Measurements from ENCODE around the gene EID2. TPM values are rescaled to one million over a fixed set of nuclear protein-coding genes. Genes with fewer than 3 reads are reported as not detected.
A peak's percentile ranks its signal among the peaks of the same experiment; 100 is the strongest.

The EID2 gene
- total RNA-seq, 1 donor from 2014 or later: 6.8 TPM

- H3K27me3 ChIP-seq (ENCODE audit: control insufficient read depth, insufficient read depth, low read length): no peaks in the 10 kb centered on the region
- H3K4me3 ChIP-seq (ENCODE audit: low read depth, low read length): no peak overlapping the region
- H3K36me3 ChIP-seq (ENCODE audit: control insufficient read depth, insufficient read depth, low read length): no peaks in the 10 kb centered on the region
- DNase-seq (ENCODE audit: low read depth) (no peak), FAIRE-seq (no peak)
- TF ChIP-seq, protein P1, sequence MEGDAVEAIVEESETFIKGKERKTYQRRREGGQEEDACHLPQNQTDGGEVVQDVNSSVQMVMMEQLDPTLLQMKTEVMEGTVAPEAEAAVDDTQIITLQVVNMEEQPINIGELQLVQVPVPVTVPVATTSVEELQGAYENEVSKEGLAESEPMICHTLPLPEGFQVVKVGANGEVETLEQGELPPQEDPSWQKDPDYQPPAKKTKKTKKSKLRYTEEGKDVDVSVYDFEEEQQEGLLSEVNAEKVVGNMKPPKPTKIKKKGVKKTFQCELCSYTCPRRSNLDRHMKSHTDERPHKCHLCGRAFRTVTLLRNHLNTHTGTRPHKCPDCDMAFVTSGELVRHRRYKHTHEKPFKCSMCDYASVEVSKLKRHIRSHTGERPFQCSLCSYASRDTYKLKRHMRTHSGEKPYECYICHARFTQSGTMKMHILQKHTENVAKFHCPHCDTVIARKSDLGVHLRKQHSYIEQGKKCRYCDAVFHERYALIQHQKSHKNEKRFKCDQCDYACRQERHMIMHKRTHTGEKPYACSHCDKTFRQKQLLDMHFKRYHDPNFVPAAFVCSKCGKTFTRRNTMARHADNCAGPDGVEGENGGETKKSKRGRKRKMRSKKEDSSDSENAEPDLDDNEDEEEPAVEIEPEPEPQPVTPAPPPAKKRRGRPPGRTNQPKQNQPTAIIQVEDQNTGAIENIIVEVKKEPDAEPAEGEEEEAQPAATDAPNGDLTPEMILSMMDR (IDR thresholded peaks at IDR 0.05; ENCODE audit: insufficient read depth, low read length, severe bottlenecking): no peak
Measured at GRCh38 chr19:39555883-39556282, 15.9 kb upstream of the EID2 start.

- no peak for FAIRE-seq
Measured at GRCh38 chr19:39554701-39555311, 14.8 kb upstream of the EID2 start.

GRCh38 chr19:39553082-39553652 is 13.2 kb upstream of the EID2 start:
- TF ChIP-seq, protein P1 (IDR thresholded peaks at IDR 0.05; ENCODE audit: insufficient read depth, low read length, severe bottlenecking): no peak
- FAIRE-seq (no peak), DNase-seq (ENCODE audit: low read depth) (no peak)
- Histone ChIP-seq H3K4me3 (ENCODE audit: low read depth, low read length) (no peak overlapping the region), H3K27me3 (ENCODE audit: control insufficient read depth, insufficient read depth, low read length) (no peaks in the 10 kb centered on the region), H3K36me3 (ENCODE audit: control insufficient read depth, insufficient read depth, low read length) (no peaks in the 10 kb centered on the region)

More at GRCh38 chr19:39554701-39555311, 14.8 kb upstream of the EID2 start:
- H3K4me3 ChIP-seq (ENCODE audit: low read depth, low read length): no peak overlapping the region
- no peaks in the 10 kb centered on the region for H3K36me3 ChIP-seq (ENCODE audit: control insufficient read depth, insufficient read depth, low read length)
- TF ChIP-seq, protein P1 (IDR thresholded peaks at IDR 0.05; ENCODE audit: insufficient read depth, low read length, severe bottlenecking): no peak
- DNase-seq (ENCODE audit: low read depth): no peak
- no peaks in the 10 kb centered on the region for H3K27me3 ChIP-seq (ENCODE audit: control insufficient read depth, insufficient read depth, low read length)

DNA sequence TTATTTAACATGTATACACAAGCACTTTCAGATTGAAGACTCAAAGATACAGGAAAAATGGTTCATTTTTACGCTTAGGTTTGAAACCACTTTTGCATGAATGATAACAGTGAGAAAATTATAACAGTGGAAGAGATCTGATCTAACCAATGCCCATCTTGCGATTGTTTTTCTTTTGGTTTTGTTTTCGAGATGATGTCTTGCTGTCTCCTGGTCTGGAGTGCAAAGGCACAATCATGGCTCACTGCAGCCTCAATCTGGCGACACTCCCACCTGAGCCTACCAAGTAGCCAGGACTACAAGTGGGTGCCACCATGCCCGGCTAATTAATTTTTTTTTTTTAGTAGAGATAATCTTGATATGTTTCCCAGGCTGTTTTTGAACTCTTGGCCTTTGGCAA is 10.2 kb upstream of the EID2 start:
- Histone ChIP-seq H3K27me3 (ENCODE audit: control insufficient read depth, insufficient read depth, low read length) (no peaks in the 10 kb centered on the region), H3K36me3 (ENCODE audit: control insufficient read depth, insufficient read depth, low read length) (no peaks in the 10 kb centered on the region), H3K4me3 (ENCODE audit: low read depth, low read length) (no peak overlapping the region)
- TF ChIP-seq, protein P1 (IDR thresholded peaks at IDR 0.05; ENCODE audit: insufficient read depth, low read length, severe bottlenecking): no peak
- FAIRE-seq (no peak), DNase-seq (ENCODE audit: low read depth) (no peak)

DNA sequence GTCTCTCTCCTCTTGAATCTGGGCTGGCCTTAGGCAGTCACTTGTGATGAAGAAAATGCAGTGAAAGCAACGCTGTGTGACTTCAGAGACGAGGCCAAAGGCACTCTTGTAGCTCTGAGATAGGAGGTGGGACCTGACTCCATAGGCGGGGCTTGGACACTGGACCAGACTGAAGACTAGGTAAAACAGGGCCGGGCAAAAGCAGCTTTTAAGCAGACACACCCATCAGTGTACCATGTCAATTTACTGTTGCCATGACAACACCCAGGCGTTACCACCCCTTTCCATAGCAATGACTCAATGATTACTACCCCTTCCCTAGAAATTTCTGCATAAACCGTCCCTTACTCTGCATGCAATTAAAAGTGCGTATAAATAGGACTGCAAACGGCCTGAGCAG is 6.6 kb upstream of the EID2 start:
- H3K27me3 ChIP-seq (ENCODE audit: control insufficient read depth, insufficient read depth, low read length): no peaks in the 10 kb centered on the region
- no peak overlapping the region for H3K4me3 ChIP-seq (ENCODE audit: low read depth, low read length)
- DNase-seq (ENCODE audit: low read depth) (peak; percentile 29), FAIRE-seq (no peak)
- TF ChIP-seq, protein P1 (IDR thresholded peaks at IDR 0.05; ENCODE audit: insufficient read depth, low read length, severe bottlenecking): no peak
- no peaks in the 10 kb centered on the region for H3K36me3 ChIP-seq (ENCODE audit: control insufficient read depth, insufficient read depth, low read length)

GRCh38 chr19:39544911-39545310 is 5.0 kb upstream of the EID2 start:
- no peak for FAIRE-seq
- no peaks in the 10 kb centered on the region for H3K27me3 ChIP-seq (ENCODE audit: control insufficient read depth, insufficient read depth, low read length)
- DNase-seq (ENCODE audit: low read depth): no peak
- H3K4me3 ChIP-seq (ENCODE audit: low read depth, low read length): no peak overlapping the region
- TF ChIP-seq, protein P1 (IDR thresholded peaks at IDR 0.05; ENCODE audit: insufficient read depth, low read length, severe bottlenecking): no peak
- no peaks in the 10 kb centered on the region for H3K36me3 ChIP-seq (ENCODE audit: control insufficient read depth, insufficient read depth, low read length)

All from bronchial epithelial cell (primary cell).